ENCODE measurements around the gene FILIP1.

The FILIP1 gene

DNA sequence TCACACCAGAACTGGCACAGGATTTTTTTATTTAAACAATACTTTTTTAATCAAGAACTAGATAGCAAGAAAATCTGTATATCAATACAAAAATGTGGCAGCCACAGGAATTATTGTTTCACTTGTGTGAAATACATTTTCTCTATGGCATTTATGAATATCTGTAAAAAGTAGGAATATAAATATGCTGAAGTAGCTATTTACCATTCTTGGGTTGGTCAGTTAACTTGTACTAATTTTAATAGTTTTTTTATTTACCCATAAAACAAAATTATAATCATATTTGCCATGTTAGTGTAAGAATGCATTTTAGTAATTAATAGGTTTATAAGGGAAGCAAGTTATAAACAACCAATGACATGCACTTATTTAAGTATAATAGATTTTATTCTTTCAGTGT, 177.6 kb downstream of the FILIP1 start:
- Histone ChIP-seq H3F3A (ENCODE audit: insufficient read depth) (no peaks in the 10 kb centered on the region), H3K9me3 (ENCODE audit: insufficient read depth, low read length) (no peaks in the 10 kb centered on the region), H3K36me3 (ENCODE audit: low read length) (no peaks in the 10 kb centered on the region), H2AFZ (ENCODE audit: low read depth, low read length, severe bottlenecking) (no peak overlapping the region), H3K4me2 (ENCODE audit: low read depth, low read length, poor library complexity, severe bottlenecking) (no peak overlapping the region), H3K27ac (ENCODE audit: low read depth, low read length) (no peak overlapping the region), H3K4me3 (ENCODE audit: insufficient read depth, low read length, poor library complexity, severe bottlenecking) (no peak overlapping the region), H4K20me1 (ENCODE audit: low read depth, low read length) (no peaks in the 10 kb centered on the region), H3K9ac (ENCODE audit: low read length) (no peak overlapping the region), H3K9me2 (replicated peaks; ENCODE audit: insufficient read depth, low read length) (no peaks in the 10 kb centered on the region), H3K79me2 (ENCODE audit: insufficient read depth, low read length) (no peaks in the 10 kb centered on the region), H3K27me3 (ENCODE audit: low read length) (no peaks in the 10 kb centered on the region)
- TF ChIP-seq, protein P1, sequence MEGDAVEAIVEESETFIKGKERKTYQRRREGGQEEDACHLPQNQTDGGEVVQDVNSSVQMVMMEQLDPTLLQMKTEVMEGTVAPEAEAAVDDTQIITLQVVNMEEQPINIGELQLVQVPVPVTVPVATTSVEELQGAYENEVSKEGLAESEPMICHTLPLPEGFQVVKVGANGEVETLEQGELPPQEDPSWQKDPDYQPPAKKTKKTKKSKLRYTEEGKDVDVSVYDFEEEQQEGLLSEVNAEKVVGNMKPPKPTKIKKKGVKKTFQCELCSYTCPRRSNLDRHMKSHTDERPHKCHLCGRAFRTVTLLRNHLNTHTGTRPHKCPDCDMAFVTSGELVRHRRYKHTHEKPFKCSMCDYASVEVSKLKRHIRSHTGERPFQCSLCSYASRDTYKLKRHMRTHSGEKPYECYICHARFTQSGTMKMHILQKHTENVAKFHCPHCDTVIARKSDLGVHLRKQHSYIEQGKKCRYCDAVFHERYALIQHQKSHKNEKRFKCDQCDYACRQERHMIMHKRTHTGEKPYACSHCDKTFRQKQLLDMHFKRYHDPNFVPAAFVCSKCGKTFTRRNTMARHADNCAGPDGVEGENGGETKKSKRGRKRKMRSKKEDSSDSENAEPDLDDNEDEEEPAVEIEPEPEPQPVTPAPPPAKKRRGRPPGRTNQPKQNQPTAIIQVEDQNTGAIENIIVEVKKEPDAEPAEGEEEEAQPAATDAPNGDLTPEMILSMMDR (IDR thresholded peaks at IDR 0.05; ENCODE audit: insufficient read depth, low read length, poor library complexity, severe bottlenecking) = no peak
- no peak for TF ChIP-seq EZH2phosphoT487 (conservative IDR thresholded peaks at IDR 0.05; ENCODE audit: low read length)

DNA sequence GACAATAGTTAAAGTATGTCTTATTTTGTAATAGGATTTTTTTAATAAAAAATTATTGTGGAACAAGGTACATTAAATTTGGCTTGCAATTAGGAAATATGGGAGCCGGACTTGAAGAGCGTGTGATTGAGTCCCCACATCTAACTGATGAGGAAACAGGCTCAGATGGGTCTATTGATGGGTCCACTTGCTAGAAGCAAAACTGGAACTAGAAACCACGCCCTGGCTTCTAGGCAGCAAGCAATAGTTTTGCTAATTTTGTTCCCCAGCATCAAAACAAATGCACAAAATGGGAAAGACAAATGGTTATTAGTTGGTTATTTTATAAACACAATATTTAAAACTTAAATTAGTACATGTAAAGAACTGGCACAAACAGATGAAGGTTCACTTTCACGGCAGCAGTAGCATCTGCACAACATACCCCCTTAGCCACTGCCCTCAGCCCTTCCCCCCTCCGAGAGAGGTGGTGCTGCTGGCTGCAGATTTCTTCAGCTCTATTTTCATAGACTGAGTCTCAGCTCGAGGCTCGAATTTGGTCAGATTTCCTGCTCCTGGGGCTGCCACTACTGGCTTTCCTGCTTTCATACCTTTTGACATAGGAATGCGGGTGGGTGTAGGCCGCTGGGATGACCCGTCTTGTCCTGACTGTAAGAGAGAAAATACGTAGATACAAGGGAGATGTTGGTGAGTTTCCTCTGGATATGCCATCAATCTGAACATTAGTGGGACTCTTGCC, 185.2 kb downstream of the FILIP1 start:
- Histone ChIP-seq H3K36me3 (ENCODE audit: low read length) (no peaks in the 10 kb centered on the region), H3K9me2 (replicated peaks; ENCODE audit: insufficient read depth, low read length) (no peaks in the 10 kb centered on the region), H4K20me1 (ENCODE audit: low read depth, low read length) (no peaks in the 10 kb centered on the region), H3F3A (ENCODE audit: insufficient read depth) (no peaks in the 10 kb centered on the region), H3K9me3 (ENCODE audit: insufficient read depth, low read length) (no peaks in the 10 kb centered on the region), H3K4me3 (ENCODE audit: insufficient read depth, low read length, poor library complexity, severe bottlenecking) (no peak overlapping the region), H3K4me2 (ENCODE audit: low read depth, low read length, poor library complexity, severe bottlenecking) (no peak overlapping the region), H3K9ac (ENCODE audit: low read length) (no peak overlapping the region), H3K27ac (ENCODE audit: low read depth, low read length) (no peak overlapping the region), H3K79me2 (ENCODE audit: insufficient read depth, low read length) (no peaks in the 10 kb centered on the region), H2AFZ (ENCODE audit: low read depth, low read length, severe bottlenecking) (no peak overlapping the region), H3K27me3 (ENCODE audit: low read length) (no peaks in the 10 kb centered on the region)
- TF ChIP-seq, protein P1 (IDR thresholded peaks at IDR 0.05; ENCODE audit: insufficient read depth, low read length, poor library complexity, severe bottlenecking) = no peak
- no peak for TF ChIP-seq EZH2phosphoT487 (conservative IDR thresholded peaks at IDR 0.05; ENCODE audit: low read length)

DNA sequence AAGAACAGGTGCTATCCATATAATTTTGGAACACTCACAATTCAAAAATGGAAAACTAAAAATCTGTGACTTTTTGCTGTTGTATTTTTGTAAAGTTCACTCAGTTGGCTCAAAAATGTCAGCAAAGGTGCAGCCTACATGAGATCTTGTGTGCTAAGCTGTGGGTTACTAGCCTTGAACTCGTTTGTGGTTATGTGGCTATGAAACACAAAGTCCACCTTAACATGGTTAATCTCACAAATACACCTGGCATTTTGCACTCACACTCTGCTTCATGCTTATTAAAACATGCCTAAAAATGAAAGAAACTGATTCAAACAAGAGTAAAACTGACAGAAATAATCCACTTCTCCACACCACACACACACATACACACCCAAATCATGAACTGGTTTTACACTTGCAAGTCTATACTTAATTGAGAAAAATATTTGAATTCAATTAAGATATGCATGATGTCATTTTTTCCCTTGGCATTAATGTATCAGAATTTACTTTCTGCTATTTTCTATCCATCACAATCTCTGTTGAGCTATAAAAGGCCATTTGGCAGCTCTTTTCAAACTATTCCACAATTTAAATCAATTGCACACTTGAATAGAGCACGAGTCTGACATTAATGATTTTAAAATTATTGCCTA, 186.1 kb downstream of the FILIP1 start:
- Histone ChIP-seq H3F3A (ENCODE audit: insufficient read depth) (no peaks in the 10 kb centered on the region), H2AFZ (ENCODE audit: low read depth, low read length, severe bottlenecking) (no peak overlapping the region), H3K4me3 (ENCODE audit: insufficient read depth, low read length, poor library complexity, severe bottlenecking) (no peak overlapping the region), H3K27me3 (ENCODE audit: low read length) (no peaks in the 10 kb centered on the region), H3K79me2 (ENCODE audit: insufficient read depth, low read length) (no peaks in the 10 kb centered on the region), H3K36me3 (ENCODE audit: low read length) (no peaks in the 10 kb centered on the region), H4K20me1 (ENCODE audit: low read depth, low read length) (no peaks in the 10 kb centered on the region), H3K27ac (ENCODE audit: low read depth, low read length) (no peak overlapping the region), H3K9me2 (replicated peaks; ENCODE audit: insufficient read depth, low read length) (no peaks in the 10 kb centered on the region), H3K4me2 (ENCODE audit: low read depth, low read length, poor library complexity, severe bottlenecking) (no peak overlapping the region), H3K9ac (ENCODE audit: low read length) (no peak overlapping the region), H3K9me3 (ENCODE audit: insufficient read depth, low read length) (no peaks in the 10 kb centered on the region)
- no peak for TF ChIP-seq EZH2phosphoT487 (conservative IDR thresholded peaks at IDR 0.05; ENCODE audit: low read length)
- TF ChIP-seq, protein P1 (IDR thresholded peaks at IDR 0.05; ENCODE audit: insufficient read depth, low read length, poor library complexity, severe bottlenecking) = no peak

Measured in SU-DHL-6 (cell line).